Endothelial cell of hepatic sinusoid (primary cell): ENCODE results near the gene FILIP1L.

ENCODE experiments used
- in situ Hi-C: cut with HindIII; loops from 2 replicates; pipeline ENCODE4 v1.10.0; 2017; ENCODE audit warnings: low sequenced_read_pairs

Gene FILIP1L

GRCh38 chr3:100125161-100125938 lies 11.0 kb upstream of the FILIP1L start:
- in situ Hi-C loops = no loop called here

DNA sequence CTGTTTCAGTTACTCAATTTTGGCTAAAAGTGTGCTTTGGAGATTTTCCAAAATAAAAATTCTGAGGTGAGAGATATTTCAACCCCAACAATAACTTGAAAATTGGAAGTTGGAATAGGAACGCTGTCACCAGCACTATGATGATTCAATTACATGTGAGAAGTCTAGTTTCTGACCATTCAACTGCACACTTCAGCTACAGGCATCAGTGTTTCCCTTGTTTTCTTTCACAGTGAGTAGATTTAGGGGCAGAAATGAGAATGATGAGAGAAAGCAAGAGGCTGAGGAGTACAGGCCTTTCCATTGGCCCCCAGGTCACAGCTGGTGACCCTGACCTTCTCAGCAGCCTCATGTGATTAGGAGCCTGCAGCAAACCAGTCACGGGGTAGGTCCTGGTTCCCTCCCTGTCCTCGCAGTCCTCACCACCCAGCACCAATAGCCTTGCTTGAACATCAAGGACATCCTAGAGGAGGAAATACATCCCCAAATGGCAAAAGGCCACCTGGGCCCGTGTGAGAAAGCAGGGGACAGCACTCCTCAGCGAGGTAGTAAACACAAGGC lies 10.0 kb upstream of the FILIP1L start:
- in situ Hi-C loops = no loop called here

DNA sequence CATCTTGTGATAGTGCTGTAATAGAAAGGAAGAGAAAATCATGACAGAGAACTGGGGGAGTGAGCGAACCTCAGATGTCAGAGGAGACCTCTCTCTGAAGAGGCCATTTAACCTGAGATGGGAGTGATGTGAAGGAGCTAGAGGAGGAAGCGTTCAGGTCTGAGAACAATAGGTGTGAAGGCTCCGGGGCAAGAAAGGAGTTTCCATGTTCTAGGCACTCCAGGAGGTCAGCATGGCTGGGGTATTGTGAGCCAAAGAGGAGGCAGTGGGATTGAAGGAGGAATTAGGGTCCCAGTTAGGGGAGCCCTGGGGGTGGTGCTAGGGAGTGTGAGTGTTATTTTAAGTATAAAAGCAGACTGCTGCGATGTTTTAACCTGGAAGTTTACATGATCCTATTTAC lies 8.8 kb upstream of the FILIP1L start:
- in situ Hi-C loops = no loop called here

DNA sequence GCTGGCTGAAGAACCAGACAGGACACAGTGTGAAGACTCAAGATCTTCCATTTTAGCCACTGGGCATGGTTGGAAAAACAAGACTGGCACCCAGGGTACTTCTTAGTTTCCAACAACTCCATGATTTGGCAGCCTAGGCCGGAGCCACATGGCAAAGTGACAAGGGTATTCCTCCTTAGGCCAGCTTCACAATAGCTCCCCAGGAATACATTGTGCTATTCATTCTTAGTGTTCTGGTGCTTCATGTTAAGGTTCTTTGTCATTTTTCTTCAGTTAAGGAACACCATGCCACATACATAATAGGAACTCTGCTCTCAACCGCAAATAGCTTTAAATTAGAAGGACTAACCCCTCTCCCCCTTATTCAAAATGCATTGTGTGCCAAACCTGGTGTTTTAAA lies 8.0 kb upstream of the FILIP1L start:
- in situ Hi-C loops = no loop called here

GRCh38 chr3:100120693-100121092 lies 6.4 kb upstream of the FILIP1L start:
- in situ Hi-C loops = no loop called here

DNA sequence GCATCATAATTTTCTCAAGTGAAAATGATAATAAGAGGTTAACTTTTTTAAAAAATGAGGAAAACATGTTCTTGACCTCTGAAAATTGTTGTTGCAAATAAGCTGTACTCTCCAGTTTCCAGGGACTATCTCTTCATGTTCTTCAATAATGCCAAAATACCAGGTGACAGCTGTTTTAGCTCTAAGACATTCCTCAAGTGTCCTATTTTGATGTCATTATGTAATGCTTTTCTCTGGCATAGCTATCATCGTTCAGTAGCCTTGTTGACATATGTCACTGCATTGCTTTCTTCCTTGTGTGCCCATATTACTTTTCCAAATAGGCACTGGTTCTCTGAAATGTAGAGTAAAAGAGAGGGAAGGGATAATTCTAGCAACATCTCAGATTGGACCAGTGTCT lies 5.7 kb upstream of the FILIP1L start:
- in situ Hi-C loops = no loop called here

DNA sequence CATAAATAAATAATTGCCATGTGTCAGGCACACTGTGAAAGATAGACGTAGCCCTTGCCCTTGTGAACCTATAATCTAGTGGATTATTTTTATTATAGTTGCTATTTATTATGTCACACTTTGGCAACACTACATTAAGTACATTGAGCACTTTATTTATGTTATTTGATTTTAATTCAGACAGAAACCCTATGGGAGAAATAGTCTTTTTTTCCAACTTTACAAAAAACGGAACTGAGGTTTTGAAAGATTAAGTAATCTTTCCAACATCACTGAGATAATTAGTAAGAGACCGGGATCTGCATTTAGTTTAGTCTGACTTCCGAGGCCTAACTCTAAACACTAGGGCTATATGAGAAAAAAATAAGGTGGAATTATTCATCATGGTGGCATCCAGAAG lies 2.8 kb upstream of the FILIP1L start:
- in situ Hi-C loops = no loop called here

- in situ Hi-C loops = no loop called here
Measured at GRCh38 chr3:100113723-100114412, 433 bp downstream of the FILIP1L start.

DNA sequence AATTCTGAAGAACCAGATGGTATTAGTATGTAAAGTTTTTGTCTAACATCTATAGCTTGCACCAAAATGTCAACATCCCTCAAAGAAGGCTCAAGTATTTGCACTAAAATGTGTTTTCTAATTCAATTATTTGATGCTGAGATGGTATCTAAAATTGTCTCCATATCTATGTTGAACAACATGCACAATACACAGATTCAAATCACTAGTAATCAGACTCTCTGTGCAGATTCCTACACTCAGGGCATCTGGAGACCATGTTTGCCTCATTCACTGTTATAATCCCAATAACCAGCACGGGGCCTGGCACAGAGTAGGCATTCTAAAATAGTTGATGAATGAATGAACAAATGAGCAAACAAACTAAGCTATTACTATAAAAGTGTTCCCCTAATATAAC lies 2.6 kb downstream of the FILIP1L start:
- in situ Hi-C loops = no loop called here

- in situ Hi-C loops = no loop called here
Measured at GRCh38 chr3:100110162-100110561, 4.1 kb downstream of the FILIP1L start.

- in situ Hi-C loops = no loop called here
Measured at GRCh38 chr3:100108464-100109079, 5.7 kb downstream of the FILIP1L start.

DNA sequence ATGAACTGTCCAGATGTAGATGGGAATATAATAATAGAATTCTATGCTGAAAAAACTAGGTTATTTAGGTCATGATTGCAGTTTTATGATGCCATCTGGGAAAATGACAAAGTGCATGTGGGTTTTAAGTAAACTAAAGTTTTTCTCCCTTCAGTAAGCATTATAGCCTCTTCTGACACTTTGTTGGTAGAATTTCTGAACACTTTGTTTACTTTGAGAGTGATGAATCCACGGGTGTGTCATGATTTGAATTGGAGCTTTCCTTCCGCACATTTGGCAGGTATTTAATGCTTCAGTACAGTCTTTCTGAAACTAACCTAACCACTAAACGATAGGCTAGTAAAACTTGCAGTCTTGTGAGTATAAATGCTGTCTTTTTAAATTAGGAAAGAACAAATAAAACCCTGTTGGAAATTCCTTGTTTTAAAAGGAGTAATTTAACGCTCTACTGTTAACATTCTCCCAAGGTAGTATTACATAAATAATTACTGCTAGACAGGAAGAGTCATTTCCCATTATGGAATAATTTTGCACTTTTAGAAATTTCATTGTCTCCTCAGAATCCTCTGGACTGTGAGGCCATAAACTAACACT lies 7.0 kb downstream of the FILIP1L start:
- in situ Hi-C loops = no loop called here

DNA sequence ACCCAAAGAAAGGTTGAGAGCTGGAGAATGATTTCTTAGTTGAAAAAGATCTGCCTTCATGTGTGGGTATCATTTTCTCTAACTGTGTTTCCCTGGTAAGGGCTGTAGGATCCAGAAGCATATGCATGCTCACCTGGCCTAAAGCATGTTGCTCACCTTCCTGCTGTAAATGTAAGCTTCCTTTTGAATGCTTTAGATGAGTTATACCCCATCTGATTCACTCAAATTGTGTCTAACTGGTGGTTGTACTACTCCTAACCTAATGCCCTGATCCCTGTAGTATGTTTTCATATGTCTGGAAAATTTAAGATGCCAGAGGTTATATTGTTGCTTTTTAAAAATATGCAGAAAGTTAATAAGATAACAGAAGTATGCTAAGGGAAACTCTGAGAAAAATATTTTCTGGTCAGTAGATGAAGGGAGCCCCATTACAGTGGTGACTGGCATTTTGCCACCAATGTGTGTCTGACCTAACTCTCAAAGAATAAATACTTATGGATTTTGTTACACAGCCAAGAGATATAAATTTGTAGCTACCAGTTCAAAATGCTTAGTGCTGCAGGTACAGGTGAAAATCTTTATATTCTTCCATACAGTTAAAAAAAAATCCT lies 7.7 kb downstream of the FILIP1L start:
- in situ Hi-C loops = no loop called here

- in situ Hi-C loops = no loop called here
Measured at GRCh38 chr3:100106094-100106493, 8.2 kb downstream of the FILIP1L start.

DNA sequence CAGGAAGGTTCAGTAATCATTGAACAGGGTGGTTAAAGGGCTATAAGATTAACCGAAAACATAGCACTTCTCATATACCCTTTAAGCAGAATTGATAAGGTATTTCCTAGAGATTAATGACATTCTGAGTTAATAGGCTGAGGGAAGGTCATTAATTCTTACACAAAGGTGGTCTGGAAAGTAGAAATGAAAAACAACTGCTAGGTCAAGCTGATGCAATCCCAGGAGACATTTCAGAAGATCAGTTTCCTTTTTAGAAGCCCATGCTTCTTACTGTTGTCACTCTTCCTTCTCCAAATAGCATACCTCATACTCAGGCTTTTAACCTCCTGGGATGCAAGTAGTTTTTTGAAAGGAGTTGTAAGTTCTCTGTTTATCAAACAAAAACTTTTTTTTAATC lies 8.8 kb downstream of the FILIP1L start:
- in situ Hi-C loops = no loop called here

DNA sequence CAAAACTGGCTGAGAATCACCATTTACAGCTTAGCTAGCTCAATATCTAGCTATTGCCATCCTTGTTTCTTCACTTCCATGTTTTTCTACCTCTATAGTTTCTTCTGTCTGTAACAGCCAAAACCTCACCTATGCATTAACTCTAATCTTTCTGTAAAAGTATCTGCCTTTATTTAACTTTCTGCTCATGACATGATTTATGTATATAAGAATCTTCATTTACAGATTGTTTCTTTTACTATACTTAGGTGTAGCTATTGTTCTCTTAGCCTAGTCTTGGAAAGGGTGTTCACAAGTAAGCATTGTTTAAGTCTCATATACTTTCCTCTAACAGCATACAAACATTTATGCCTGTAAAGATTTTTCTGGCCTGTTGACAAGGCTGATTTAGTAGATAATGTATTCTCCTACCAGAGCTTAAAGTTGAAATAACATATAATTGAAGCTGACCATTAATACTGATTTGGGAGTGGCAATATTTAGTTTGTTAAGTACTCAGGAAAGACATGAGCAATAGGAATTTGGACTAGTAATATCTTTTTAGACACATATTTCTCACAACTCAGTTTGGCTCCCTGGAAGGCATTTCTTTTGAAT lies 9.4 kb downstream of the FILIP1L start:
- in situ Hi-C loops = loop anchor here (5.0 kb wide), 2 partner anchors 38 to 57 kb away; no protein-coding TSS in a partner anchor

DNA sequence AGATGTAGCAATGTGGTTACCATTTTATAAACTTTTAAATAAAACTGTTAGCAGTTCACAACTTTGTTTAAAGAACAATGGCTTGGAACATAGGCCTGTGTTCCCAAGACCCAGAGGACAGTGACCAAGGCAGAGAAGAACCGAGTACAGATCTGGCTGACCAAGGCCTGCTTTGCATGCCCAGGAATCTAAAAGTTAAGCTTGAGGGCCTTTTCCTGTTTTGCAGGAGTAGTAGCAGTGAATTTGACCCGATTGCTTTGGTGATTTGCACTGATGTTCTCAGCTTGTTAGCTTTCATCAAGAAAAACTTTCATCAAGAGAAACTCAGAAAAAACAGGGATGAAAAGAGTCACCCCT lies 9.9 kb downstream of the FILIP1L start:
- in situ Hi-C loops = loop anchor here (5.0 kb wide), 2 partner anchors 37 to 58 kb away; no protein-coding TSS in a partner anchor

DNA sequence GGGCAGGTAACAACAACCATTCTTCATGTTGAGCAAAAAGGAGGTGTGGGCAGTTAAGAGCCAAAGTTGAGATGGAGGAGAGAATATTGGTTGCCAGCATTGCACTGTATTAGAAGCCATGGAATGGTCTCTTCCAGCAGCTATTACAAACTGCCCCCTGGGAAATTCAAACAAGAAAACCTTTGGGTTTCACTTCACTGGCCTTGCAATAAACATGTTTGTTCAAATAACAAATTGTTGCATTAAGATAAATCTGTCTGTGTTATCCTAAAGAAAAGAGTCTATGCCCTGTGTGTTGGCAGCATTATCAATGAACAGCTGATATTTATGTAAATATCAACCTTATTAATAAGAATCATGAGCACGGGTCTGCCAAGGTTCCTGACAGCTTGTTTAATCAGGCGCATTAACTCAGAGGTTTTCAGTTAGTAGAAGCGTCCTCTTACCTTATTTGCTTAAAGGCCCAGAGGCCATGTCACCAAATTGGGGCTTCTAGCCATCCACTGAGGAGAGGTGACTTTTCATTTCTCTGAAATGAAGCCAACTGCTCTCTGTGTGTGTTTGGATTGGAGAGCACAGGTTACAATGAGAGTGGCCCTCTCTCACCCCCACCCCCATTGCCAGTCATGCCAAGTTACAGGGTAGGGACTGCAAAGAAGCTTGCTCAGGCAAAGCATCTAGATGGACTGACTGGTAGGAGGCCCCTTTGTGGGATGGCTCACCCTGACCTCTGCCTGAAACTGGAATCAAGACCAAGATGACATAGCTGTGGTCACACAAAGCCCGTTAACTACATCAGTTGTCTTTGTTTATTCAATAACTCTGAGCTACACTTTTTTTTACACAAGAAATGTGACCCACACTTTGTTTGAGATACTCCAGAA lies 10.5 kb downstream of the FILIP1L start:
- in situ Hi-C loops = loop anchor here (5.0 kb wide), 2 partner anchors 36 to 59 kb away; no protein-coding TSS in a partner anchor

- in situ Hi-C loops = loop anchor here (5.0 kb wide), 2 partner anchors 35 to 60 kb away; no protein-coding TSS in a partner anchor
Measured at GRCh38 chr3:100102757-100103156, 11.5 kb downstream of the FILIP1L start.
